ENCODE data around the gene TFDP2.
"Not testable (repeated sequence)": the region's sequence is repeated elsewhere in the genome, so short reads cannot be mapped to it uniquely, and the experiment has no call there.

- TF ChIP-seq POLR2A (IDR thresholded peaks at IDR 0.05), result not testable (repeated sequence)
- TF ChIP-seq, protein P1, sequence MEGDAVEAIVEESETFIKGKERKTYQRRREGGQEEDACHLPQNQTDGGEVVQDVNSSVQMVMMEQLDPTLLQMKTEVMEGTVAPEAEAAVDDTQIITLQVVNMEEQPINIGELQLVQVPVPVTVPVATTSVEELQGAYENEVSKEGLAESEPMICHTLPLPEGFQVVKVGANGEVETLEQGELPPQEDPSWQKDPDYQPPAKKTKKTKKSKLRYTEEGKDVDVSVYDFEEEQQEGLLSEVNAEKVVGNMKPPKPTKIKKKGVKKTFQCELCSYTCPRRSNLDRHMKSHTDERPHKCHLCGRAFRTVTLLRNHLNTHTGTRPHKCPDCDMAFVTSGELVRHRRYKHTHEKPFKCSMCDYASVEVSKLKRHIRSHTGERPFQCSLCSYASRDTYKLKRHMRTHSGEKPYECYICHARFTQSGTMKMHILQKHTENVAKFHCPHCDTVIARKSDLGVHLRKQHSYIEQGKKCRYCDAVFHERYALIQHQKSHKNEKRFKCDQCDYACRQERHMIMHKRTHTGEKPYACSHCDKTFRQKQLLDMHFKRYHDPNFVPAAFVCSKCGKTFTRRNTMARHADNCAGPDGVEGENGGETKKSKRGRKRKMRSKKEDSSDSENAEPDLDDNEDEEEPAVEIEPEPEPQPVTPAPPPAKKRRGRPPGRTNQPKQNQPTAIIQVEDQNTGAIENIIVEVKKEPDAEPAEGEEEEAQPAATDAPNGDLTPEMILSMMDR (IDR thresholded peaks at IDR 0.05), result not testable (repeated sequence)
These were observed 144.4 kb downstream of the TFDP2 start for GRCh38 chr3:142004957-142005356.
